Fibroblast of lung (primary cell): ENCODE results near the gene TRMT11.

ENCODE experiments used
- CTCF ChIP-seq, 2 donors: IDR thresholded peaks in 1 of 2; conservative IDR thresholded peaks in 1 of 2; 1 replicate in 1 of 2; 2 replicates in 1 of 2; pipeline ENCODE4 v1.5.1; 2011 to 2012; ENCODE audit warnings: low read length in 2 of 2, control low read depth in 1 of 2, inconsistent platforms in 1 of 2, low read depth in 1 of 2, mild to moderate bottlenecking in 1 of 2
- EZH2 ChIP-seq: IDR thresholded peaks from 2 replicates; pipeline ENCODE4 v1.5.1; 2012; ENCODE audit warnings: low read length, control low read depth, mild to moderate bottlenecking; ENCODE audit errors: missing control alignments

DNA sequence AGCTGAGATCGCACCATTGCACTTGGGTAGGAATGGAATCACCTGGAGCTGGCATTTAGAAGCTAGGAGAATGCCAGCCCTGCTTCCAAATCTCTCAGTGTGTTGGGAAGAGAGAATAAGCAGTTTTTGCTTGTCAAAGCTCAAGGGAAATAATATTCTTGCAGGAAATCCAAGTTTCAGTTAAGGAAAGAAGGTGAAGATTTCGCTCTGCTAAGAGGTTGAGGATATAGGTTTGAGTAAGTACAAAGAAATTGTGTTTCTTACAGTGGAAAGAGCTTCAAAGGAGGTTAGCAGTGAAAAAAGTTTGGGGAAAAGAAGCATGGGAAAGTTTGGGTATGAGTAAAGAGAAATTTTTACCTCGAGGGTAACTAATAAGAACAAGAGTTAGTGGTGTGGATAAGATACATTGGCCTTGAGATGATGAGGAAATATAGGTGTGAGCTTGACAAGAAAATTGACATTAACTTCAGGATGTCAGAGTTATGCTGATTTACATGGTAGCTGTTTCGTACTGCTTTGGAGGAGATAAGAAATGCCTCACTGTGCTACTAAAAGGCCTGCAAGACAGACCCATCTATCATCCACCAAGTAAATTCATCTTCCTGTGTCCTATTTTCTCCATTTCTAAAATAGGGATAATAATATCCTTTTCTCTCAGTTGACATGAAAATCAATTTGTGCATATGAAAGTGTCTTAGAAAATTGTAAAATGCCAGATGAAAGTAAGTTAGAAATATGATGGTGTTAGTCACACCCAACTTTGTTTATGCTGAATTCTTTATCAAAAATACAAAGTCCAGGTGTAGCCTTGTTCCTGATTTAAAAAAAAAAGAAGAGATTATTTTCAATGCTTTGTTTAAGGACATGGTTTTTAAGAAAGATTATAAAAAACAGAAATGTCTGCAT is 42.6 kb upstream of the TRMT11 start:
- TF ChIP-seq CTCF (conservative IDR thresholded peaks at IDR 0.05 in 1 of 2, IDR thresholded peaks at IDR 0.05 in 1 of 2; ENCODE audit: low read depth in 1 of 2, low read length in 2 of 2) = no peak
- TF ChIP-seq EZH2 = no peak
